IMR-90 (cell line): ENCODE results near the gene ACTRT3. TPM values are rescaled to one million over a fixed set of nuclear protein-coding genes. Genes with fewer than 3 reads are reported as not detected.

Experiments
- microRNA-seq, 2 experiments: library from miRNA; stranded (forward) in 1 of 2; unstranded in 1 of 2; fragments of 10-50 nt in 1 of 2; fragments of <30 nt in 1 of 2; gene quantifications in 1 of 2; microRNA quantifications in 1 of 2; one replicate each; pipeline versions ENCODE3 to v1.1.0; 2013 to 2020; ENCODE audit not compliant: insufficient read depth in 1 of 2, insufficient read length in 1 of 2, unreplicated experiment in 1 of 2
- polyA plus RNA-seq, 3 experiments: library from polyadenylated mRNA; depleted of rRNA; stranded (reverse); fragments of >200 nt; gene quantifications; 2 replicates each; pipeline ENCODE4 v1.2.3, GENCODE V29; 2012; ENCODE audit warnings: low replicate concordance in 1 of 3
- small RNA-seq, 5 experiments: library from RNA; depleted of rRNA; stranded (forward); fragments of <200 nt; gene quantifications; one replicate each; pipeline ENCODE3, GENCODE V24; 2012
- total RNA-seq: library from RNA; depleted of rRNA; stranded (reverse); fragments of >200 nt; gene quantifications from 2 replicates; pipeline ENCODE4 v1.2.3, GENCODE V29; 2012; rRNA removed

Gene ACTRT3
- total and polyA plus RNA-seq, 2 of the 4 experiments (the other 2 are of a cell fraction): 0.97 to 2.5 TPM

Small RNA genes lying within 50 kb of the gene (microRNA-seq; reads per million reads assigned to microRNA genes)
- not detected for gene RNU6-637P (ENCODE audit: insufficient read depth, insufficient read length)

Small RNA genes lying within 50 kb of the gene (small RNA-seq; reads per million reads assigned to genes)
- gene RNU6-637P: 0 to 19.9 (median 0.42) reads per million in 5 experiments

Other genes starting within 250 kb of the ACTRT3 start
- gene MECOM, start 105.8 kb downstream of the ACTRT3 start, total RNA-seq: 25.8 and 29.0 TPM in 2 replicates
- gene MECOM, start 105.8 kb downstream of the ACTRT3 start, polyA plus RNA-seq (2012; rRNA removed): 7.1 and 7.8 TPM in 2 replicates
- 17.8 and 57.0 TPM in 2 replicates for gene TERC, start 4.5 kb downstream of the ACTRT3 start, total RNA-seq
- gene TERC, start 4.5 kb downstream of the ACTRT3 start, polyA plus RNA-seq (2012; rRNA removed): not detected in 2 replicates
- gene MYNN, start 3.8 kb upstream of the ACTRT3 start, total RNA-seq: 26.9 and 33.1 TPM in 2 replicates
- gene MYNN, start 3.8 kb upstream of the ACTRT3 start, polyA plus RNA-seq (2012; rRNA removed): 10.2 and 11.8 TPM in 2 replicates
- not detected in 2 replicates for gene LRRIQ4, start 43.3 kb upstream of the ACTRT3 start, total RNA-seq
- not detected in 2 replicates for gene LRRIQ4, start 43.3 kb upstream of the ACTRT3 start, polyA plus RNA-seq (2012; rRNA removed)
- gene LRRC34, start 43.3 kb upstream of the ACTRT3 start, total RNA-seq: 0.90 and 1.1 TPM in 2 replicates
- 0.60 and 0.91 TPM in 2 replicates for gene LRRC34, start 43.3 kb upstream of the ACTRT3 start, polyA plus RNA-seq (2012; rRNA removed)
- gene LRRC31, start 100.4 kb upstream of the ACTRT3 start, total RNA-seq: not detected in 2 replicates
- not detected in 2 replicates for gene LRRC31, start 100.4 kb upstream of the ACTRT3 start, polyA plus RNA-seq (2012; rRNA removed)
- not detected in 2 replicates for gene SAMD7, start 142.0 kb upstream of the ACTRT3 start, total RNA-seq
- not detected in 2 replicates for gene SAMD7, start 142.0 kb upstream of the ACTRT3 start, polyA plus RNA-seq (2012; rRNA removed)
- 33.2 and 52.2 TPM in 2 replicates for gene SEC62, start 197.2 kb upstream of the ACTRT3 start, total RNA-seq
- gene SEC62, start 197.2 kb upstream of the ACTRT3 start, polyA plus RNA-seq (2012; rRNA removed): 33.3 and 36.6 TPM in 2 replicates